Kidney glomerular epithelial cell (primary cell): Measurements from ENCODE around the gene PIP4P1.
A peak's percentile ranks its signal among the peaks of the same experiment; 100 is the strongest.
"Not testable (repeated sequence)": the region's sequence is repeated elsewhere in the genome, so short reads cannot be mapped to it uniquely, and the experiment has no call there.

ENCODE experiments used
- DNase-seq: peaks from one replicate; lab custom pipeline; 2025; lab: John Stamatoyannopoulos, UW

Gene PIP4P1

GRCh38 chr14:20476776-20477175 lies 15.5 kb upstream of the PIP4P1 start:
- no peak for DNase-seq

DNA sequence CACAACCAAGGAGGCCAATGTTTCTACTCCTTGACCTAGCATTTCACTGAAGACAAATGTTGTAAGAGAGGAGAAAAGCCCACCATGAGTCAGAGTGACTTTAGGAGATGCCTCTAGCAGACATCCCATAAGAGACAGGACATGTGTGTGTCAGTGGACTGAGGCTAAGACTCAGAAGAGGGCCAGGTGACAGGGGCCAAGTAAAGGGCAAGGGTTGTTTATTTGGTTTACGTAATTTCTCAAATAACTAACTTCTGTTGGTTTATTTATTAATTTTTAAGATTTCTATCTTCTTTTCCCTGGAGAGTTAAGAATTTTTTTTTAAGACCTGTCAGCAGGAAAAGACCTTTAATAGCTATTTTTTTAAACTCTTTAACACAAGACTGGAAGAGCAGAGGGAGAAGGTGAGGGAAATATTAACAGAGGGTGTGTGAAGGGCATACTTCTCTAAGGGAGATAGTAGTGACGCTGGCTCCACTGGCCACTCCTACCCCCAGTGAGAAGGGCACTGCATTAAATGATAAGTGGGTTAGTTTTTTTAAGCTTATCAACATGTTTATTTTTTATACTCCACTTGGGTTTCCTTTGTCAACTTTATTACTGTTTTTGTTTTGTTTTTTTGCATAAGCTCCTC lies 11.4 kb upstream of the PIP4P1 start:
- DNase-seq, result no peak

DNA sequence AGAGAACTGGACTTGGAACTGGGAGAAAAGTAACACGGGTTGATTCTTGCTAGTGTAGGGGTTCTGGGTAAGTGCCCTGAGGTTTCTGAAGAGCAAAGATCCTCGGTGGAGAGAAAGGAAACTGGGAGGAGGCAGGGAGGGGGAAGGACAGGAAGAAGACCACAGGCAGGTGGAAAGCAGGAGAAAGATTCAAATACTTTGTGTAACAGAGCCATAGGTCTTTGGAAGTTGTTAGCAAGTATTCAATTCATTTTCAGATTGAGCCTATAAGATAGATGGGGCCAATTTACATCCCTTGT lies 9.3 kb upstream of the PIP4P1 start:
- peak; percentile 25 for DNase-seq

DNA sequence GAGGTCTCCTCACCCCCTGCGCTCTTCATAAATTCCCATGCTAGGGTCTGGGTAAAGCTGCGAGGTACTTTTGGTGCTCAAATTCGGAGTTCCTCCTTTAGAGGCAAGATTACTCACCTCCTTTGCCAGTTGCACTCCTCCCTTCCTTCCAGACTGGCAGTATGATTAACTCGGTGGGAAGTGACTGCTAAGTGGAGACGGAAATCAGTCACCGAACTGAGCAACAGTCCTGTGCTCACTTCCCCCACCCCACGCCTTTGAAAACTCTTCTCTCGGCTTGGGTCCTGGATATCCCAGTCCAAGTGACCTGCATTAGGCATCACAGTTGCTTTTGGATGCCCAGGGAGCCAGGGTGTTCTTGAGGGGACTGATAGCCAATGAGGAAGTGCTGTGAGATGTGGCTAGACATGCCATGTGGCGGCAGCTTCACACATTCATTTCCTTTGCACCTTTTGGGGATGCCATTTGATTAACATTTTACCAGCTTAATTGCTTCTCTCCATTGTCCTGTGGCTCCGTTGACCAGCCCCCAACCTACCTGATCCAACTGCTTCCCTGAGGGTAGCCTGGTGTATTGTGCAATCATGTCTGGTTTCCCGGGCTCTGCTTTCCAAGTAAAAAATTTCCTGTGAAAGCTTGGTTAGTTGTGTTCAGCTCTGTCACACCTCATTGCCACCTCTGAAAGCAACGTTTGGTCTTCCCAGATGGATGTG lies 8.8 kb upstream of the PIP4P1 start:
- peak; percentile 71 for DNase-seq

GRCh38 chr14:20469242-20469889 lies 8.1 kb upstream of the PIP4P1 start, which contains the start of gene PNP:
Gene PNP, plus strand, starts transcription at chr14:20469406. Its CDS starts 119 bp downstream, at chr14:20469525.
- peak; percentile 83 for DNase-seq

DNA sequence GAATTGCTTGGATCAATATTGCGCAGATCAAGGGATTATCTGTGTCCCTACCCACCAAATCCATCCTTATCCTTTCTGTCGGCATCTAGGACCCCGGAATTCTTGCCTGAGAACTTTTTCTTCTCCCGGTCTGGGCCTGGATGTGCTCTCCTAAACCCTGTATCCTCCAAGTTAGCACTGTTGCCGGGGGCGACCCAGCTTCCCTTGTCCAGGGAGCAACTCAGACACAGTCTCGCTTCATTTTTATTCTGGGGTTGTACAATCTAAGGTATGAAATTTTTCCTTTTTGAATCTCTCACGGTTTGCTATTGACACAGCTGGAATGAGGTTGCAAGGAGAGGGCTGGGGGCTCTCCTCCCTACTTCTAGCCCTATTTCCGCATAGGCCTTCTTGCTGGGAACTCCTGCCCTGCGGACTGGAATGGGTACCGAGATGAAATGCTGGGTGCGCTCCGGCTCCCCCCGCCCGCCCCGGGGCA lies 7.6 kb upstream of the PIP4P1 start:
- no peak for DNase-seq

DNA sequence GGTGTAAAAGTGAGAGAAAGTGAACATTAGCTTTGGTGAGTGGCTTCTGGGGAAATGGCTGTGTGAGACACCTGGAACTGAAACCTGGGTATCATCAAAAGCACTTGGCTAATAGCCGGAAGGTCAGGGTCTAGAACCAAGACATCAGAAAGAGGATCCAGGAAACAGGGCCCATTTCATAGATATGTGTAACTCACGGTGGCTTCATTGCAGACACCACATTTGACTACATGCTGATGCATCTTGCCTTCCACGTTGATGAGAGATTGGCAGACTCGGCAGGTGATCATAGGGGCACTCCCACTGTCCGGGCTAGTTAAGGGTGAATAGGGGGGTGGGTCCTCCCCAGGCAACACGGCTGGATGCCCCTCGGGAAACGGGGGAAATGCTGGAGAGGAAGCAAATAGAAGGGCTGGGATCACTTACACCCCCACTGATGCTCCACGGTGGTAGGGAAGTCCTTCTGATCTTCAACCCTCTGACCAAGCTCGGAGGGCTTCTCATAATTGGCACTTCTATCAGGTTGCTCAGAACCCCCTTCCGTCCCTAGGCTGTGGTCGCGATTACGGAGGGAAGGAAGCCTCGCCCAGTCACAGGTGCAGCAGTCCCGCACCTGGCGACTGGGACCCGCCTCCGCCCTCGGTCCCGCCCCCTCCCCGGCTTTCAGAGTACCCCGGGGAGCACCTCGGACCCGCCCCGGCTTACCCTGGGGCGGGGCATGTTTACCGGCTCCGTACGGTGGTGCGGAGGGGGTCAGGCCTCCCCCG lies 593 bp downstream of the PIP4P1 start:
- DNase-seq, result no peak

- no peak for DNase-seq
Measured at GRCh38 chr14:20458031-20458789, 3.0 kb downstream of the PIP4P1 start.

GRCh38 chr14:20456971-20457370 lies 4.3 kb downstream of the PIP4P1 start:
- no peak for DNase-seq

- DNase-seq, result peak; percentile 98
Measured at GRCh38 chr14:20455355-20456300, 5.6 kb downstream of the PIP4P1 start.

DNA sequence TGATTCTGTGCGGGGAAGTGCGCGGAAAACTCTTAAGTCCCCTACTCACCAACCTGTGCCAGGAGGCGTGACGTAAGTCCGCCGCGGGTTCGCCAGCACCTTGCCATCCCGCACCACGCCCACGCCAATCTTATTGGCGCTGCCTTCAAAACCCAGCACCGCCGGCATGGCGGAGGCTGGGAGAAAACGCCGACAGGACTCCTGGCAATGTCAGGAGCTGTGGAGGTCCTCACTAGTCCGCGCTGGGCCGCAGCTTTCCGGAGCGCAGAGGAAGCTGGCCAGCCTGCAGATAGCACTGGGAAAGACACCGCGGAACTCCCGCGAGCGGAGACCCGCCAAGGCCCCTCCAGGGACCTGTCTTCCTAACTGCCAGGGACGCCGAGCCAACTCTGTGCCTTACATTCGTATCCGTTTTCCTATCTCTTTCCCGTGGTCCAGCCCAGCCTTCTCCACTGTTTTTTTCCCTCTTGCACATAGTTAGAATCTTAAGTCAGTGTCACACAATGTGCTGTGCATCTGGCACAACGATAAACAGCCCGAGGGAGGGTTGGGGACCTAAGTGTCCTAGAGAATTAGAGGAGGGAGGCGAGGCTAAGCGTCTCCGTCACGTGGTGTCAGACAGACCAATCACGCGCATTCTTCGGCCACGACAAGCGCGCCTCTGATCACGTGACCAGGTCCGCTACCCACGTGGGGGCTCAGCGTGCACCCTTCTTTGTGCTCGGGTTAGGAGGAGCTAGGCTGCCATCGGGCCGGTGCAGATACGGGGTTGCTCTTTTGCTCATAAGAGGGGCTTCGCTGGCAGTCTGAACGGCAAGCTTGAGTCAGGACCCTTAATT lies 6.5 kb downstream of the PIP4P1 start, which contains the start of the genes APEX1 and OSGEP:
TSS of gene APEX1 (plus strand) at position 711 of the 839 bp plus-strand sequence. CDS start 420 bp downstream, outside the sequence.
TSS of gene OSGEP (minus strand) at position 297 of the 839 bp plus-strand sequence. CDS start at position 168, 129 bp downstream.
- DNase-seq, result peak; percentile 100

DNA sequence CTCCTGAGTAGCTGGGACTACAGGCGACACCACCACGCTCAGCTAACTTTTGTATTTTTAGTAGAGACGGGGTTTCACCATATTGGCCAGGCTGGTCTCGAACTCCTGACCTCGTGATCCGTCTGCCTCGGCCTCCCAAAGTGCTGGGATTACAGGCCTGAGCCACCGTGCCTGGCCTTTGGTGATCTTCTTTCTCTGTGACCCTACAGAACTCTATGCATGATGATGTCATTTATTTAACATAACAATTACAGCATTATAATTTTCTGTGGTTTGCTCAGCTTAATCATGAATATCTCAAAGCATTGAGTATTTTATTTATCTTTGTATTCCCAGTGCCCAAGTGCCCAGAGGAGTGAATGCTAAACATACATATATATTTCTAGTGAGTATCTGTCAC lies 8.4 kb downstream of the PIP4P1 start:
- not testable (repeated sequence) for DNase-seq

DNA sequence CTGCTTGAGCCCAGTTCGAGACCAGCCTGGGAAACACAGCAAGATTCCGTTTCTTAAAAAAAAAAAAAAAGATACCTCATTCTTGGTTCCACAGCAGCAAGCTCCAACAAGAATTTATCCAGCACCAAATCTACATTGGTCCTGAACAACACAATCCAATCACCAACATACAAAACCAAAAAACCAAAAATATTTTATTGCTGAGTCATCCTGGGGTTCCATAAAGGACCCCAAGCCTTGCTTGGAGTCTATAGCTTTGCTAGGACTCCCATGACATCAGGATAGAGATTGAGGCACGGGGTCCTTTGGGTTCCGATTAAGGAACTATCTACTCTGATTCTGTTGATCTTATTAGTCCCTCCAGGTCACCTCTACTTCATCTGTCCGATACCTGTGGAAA lies 14.3 kb downstream of the PIP4P1 start:
- no peak for DNase-seq

- not testable (repeated sequence) for DNase-seq
Measured at GRCh38 chr14:20443650-20444049, 17.6 kb downstream of the PIP4P1 start.

DNA sequence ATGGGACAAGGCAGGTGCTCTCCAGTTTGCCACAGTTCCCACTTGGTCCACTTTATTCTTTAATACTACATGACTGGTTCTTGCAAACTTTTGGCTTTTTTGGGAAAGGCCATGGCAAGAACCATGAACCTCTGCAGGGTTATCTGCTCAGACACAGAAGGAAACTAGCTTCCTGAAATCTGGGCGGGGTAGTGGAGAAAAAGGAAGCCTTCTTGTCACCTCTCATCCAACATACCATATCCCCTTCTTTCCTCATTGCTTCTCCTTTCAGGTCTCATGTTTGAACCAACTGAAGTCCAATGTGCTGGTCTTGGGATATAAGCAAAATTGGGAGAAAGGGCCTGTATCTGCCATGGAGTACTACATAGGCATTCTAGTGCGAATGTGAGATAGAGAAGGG lies 19.8 kb downstream of the PIP4P1 start:
- no peak for DNase-seq

GRCh38 chr14:20440882-20441281 lies 20.4 kb downstream of the PIP4P1 start:
- DNase-seq, result no peak

DNA sequence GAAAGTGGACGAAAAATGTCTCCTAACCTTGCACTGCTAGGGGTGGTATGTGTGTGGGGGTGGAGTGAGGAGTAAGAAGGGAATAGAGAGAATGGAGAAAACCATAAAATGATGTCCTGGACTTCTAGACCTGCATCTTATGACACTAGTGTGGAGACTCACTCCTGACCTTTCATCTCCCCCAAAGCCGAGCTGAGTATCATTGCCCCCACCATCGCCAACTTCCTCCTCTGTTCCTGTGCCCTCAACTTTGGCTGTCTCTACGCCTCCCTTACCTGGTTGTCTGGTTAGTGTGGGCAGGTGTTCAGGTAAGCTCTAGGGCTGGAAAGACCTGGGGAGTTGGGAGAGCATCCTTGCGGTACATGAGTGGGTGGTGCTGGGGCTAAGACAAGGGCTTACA lies 20.8 kb downstream of the PIP4P1 start:
- no peak for DNase-seq

GRCh38 chr14:20438664-20439063 lies 22.6 kb downstream of the PIP4P1 start:
- no peak for DNase-seq

DNA sequence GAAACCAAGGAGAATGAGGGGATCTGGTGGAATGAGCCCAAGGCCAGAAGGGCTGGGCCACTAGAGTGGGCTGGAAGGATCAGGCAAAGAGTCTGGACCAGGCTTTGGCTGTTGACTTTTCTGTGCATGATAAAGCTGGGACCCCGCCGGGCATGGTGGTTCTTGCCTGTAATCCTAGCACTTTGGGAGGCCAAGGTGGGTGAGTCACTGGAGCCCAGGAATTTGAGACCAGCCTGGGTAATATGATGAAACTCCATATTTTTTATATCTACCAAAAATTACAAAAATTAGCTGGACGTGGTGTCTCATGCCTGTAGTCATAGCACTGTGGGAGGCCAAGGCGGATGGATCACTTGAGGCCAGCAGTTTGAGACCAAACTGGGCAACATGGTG lies 24.9 kb downstream of the PIP4P1 start:
- DNase-seq, result no peak
